CD4-positive, alpha-beta memory T cell (primary cell): ENCODE data around the gene DTD1. TPM values are rescaled to one million over a fixed set of nuclear protein-coding genes. Genes with fewer than 3 reads are reported as not detected.

Experiments
- CTCF ChIA-PET: fragments of 350-600 bp; sonication (Branson Sonifier 250); formaldehyde crosslinking; loops from one replicate; lab custom pipeline; 2021; ENCODE audit warnings: inconsistent platforms; ENCODE audit not compliant: partially characterized antibody; lab: Charles Lee
- POLR2A ChIA-PET: fragments of 350-600 bp; sonication (Branson Sonifier 250); formaldehyde crosslinking; loops from one replicate; lab custom pipeline; 2021; ENCODE audit not compliant: partially characterized antibody; lab: Charles Lee
- DNase-seq, 5 donors: peaks; one replicate each; pipeline versions ENCODE4 v3.0.0 to v3.0.0-alpha.2; 2020 to 2022; ENCODE audit warnings: mixed read lengths in 1 of 5
- H3K27ac ChIP-seq: one replicate; pipeline ENCODE4 v1.7.0; 2013; ENCODE audit warnings: low read depth, low read length
- H3K27me3 ChIP-seq: 2 replicates; pipeline ENCODE4 v1.7.0; 2013; ENCODE audit warnings: mild to moderate bottlenecking, low read length, moderate library complexity; ENCODE audit not compliant: insufficient read depth
- H3K36me3 ChIP-seq: 2 replicates; pipeline ENCODE4 v1.7.0; 2013; ENCODE audit warnings: mild to moderate bottlenecking, low read length, moderate library complexity; ENCODE audit not compliant: insufficient read depth
- H3K4me1 ChIP-seq: 2 replicates; pipeline ENCODE4 v1.7.0; 2013; ENCODE audit warnings: mild to moderate bottlenecking, low read length, moderate library complexity; ENCODE audit not compliant: insufficient read depth
- H3K4me3 ChIP-seq, 2 donors: one replicate each; pipeline ENCODE4 v1.7.0; 2013; ENCODE audit warnings: low read length in 2 of 2, mild to moderate bottlenecking in 1 of 2
- H3K9me3 ChIP-seq, 2 donors: one replicate each; pipeline ENCODE4 v1.7.0; 2013; ENCODE audit warnings: low read length in 2 of 2, control low read depth in 1 of 2; ENCODE audit not compliant: control insufficient read depth in 1 of 2
- H3K27ac Mint-ChIP-seq, 7 donors: one replicate each; pipeline ENCODE4 v1.8.0; 2020 to 2021; ENCODE audit warnings: mixed read lengths in 7 of 7, mild to moderate bottlenecking in 6 of 7, inconsistent platforms in 3 of 7, moderate library complexity in 3 of 7
- H3K27me3 Mint-ChIP-seq, 2 donors: one replicate each; pipeline ENCODE4 v1.8.0; 2020 to 2021; ENCODE audit warnings: mixed read lengths in 2 of 2
- H3K36me3 Mint-ChIP-seq, 2 donors: one replicate each; pipeline ENCODE4 v1.8.0; 2020 to 2021; ENCODE audit warnings: mixed read lengths in 2 of 2, inconsistent platforms in 1 of 2, mild to moderate bottlenecking in 1 of 2
- H3K4me1 Mint-ChIP-seq, 4 donors: one replicate each; pipeline ENCODE4 v1.8.0; 2020 to 2021; ENCODE audit warnings: mixed read lengths in 4 of 4, mild to moderate bottlenecking in 1 of 4
- H3K4me3 Mint-ChIP-seq, 8 donors: one replicate each; pipeline ENCODE4 v1.8.0; 2020 to 2021; ENCODE audit warnings: mixed read lengths in 8 of 8, mild to moderate bottlenecking in 7 of 8, moderate library complexity in 6 of 8, inconsistent platforms in 3 of 8
- H3K9me3 Mint-ChIP-seq, 8 donors: one replicate each; pipeline ENCODE4 v1.8.0; 2020 to 2021; ENCODE audit warnings: mixed read lengths in 8 of 8, mild to moderate bottlenecking in 5 of 8, inconsistent platforms in 3 of 8, moderate library complexity in 1 of 8
- intact Hi-C: fragments of 100-400 bp; cut with micrococcal nuclease; formaldehyde crosslinking; loops from one replicate; pipeline ENCODE4 v1.15.1; 2023
- polyA plus RNA-seq, 2 donors: library from polyadenylated mRNA; unstranded; fragments of 300-500 nt; fragmentation: Illumina TruSeq; gene quantifications; one replicate each; pipeline ENCODE4 v1.2.3, GENCODE V29; 2021
- total RNA-seq, 2 experiments: library from RNA; stranded (reverse); gene quantifications; one replicate each; pipeline ENCODE4 v1.2.3, GENCODE V29; 2021

Gene DTD1
- total and polyA plus RNA-seq, 4 experiments from 2014 or later, result 15.9 to 61.8 (median 38.0) TPM

GRCh38 chr20:18614244-18614643 is 26.4 kb downstream of the DTD1 start:
- Histone ChIP-seq H3K27ac (no peak overlapping the region), H3K27me3 (no peaks in the 10 kb centered on the region), H3K4me3 (no peak overlapping the region), H3K4me1 (no peaks in the 10 kb centered on the region), H3K36me3 (no peaks in the 10 kb centered on the region), H3K9me3 (no peaks in the 10 kb centered on the region)
- H3K36me3 Mint-ChIP-seq, result peaks cover 45 to 47% of the 10 kb centered on the region in 2 donors
- H3K27me3 Mint-ChIP-seq, result no peaks in the 10 kb centered on the region
- H3K4me1 Mint-ChIP-seq, result peaks cover 5 to 13% (median 9%) of the 10 kb centered on the region in 4 donors
- no peaks in the 10 kb centered on the region for H3K9me3 Mint-ChIP-seq
- CTCF ChIA-PET, result no interaction called here
- H3K27ac Mint-ChIP-seq, result peak overlapping the region in 2 of 7 donors; percentile 23 to 79
- no peak for DNase-seq
- POLR2A ChIA-PET, result no interaction called here
- intact Hi-C loops, result no loop called here
- no peak overlapping the region for H3K4me3 Mint-ChIP-seq

DNA sequence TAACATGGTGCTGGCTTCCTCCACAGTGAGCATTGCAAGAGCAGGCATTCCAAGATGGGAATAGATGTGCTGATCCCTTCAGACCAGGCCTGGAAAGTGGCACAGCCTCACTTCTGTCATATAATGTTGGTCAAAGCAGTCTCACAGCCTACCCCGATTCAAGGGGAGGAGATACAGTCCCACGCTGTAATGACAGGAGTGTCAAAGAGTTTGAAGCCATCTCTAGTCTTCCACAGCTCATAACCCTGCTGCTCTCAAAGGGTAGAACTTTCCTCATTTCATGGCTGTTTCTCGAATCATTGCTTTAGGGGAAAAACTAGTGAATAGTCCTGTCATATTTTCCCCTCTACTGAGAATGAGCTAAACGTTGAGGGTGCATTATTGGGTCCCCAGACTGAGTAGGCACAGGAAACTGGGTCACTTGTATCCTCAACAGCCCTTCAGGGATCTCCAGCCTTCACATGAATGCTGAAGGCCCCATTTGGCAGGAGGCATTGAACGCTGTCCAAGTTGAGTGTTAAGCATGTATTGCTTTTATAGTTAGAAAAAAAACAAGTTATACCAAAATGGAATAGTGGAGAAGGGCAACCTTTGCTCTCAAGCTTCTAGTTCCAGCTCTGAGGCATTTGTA is 27.3 kb downstream of the DTD1 start:
- Mint-ChIP-seq H3K27me3 (no peaks in the 10 kb centered on the region), H3K27ac (peak overlapping the region in 3 of 7 donors; percentile 20 to 49 (median 31)), H3K9me3 (no peaks in the 10 kb centered on the region), H3K4me3 (no peak overlapping the region), H3K36me3 (peaks cover 39 to 47% of the 10 kb centered on the region in 2 donors), H3K4me1 (peaks cover 5 to 13% (median 9%) of the 10 kb centered on the region in 4 donors)
- no peak overlapping the region for H3K4me3 ChIP-seq
- ChIA-PET POLR2A (no interaction called here), CTCF (interaction anchor here (1.4 kb wide), 1 partner anchor 18 kb away, joined by 3 read pairs; no protein-coding TSS in a partner anchor)
- H3K4me1 ChIP-seq, result no peaks in the 10 kb centered on the region
- DNase-seq, result no peak
- intact Hi-C loops, result no loop called here
- no peaks in the 10 kb centered on the region for H3K9me3 ChIP-seq
- H3K27ac ChIP-seq, result no peak overlapping the region
- no peaks in the 10 kb centered on the region for H3K27me3 ChIP-seq
- H3K36me3 ChIP-seq, result no peaks in the 10 kb centered on the region

DNA sequence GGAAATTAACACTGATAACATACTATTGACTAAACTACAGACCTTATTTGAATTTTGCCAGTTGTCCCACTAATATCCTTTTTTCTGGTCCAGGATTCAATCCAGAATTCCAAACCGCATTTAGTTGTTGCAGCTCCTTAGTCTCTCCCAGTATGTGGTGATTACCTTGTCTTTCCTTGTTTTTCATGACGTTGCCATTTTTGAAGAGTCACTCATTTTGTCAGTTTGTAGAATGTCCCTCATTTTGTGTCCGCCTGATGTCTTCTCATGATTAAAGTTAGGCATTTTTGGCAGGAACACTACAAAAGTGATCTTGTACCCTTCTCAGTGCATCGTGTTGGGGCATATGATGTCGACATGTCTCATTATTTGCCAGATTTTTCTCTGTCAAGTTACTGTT is 33.1 kb downstream of the DTD1 start:
- no peaks in the 10 kb centered on the region for H3K9me3 ChIP-seq
- no peak for DNase-seq
- H3K27ac ChIP-seq, result no peak overlapping the region
- H3K36me3 ChIP-seq, result no peaks in the 10 kb centered on the region
- H3K9me3 Mint-ChIP-seq, result no peaks in the 10 kb centered on the region
- H3K27ac Mint-ChIP-seq, result no peak overlapping the region
- H3K4me3 ChIP-seq, result no peak overlapping the region
- H3K27me3 Mint-ChIP-seq, result no peaks in the 10 kb centered on the region
- POLR2A ChIA-PET, result no interaction called here
- H3K4me1 ChIP-seq, result no peaks in the 10 kb centered on the region
- peaks cover 19 to 20% of the 10 kb centered on the region in 2 donors for H3K36me3 Mint-ChIP-seq
- peaks cover 4 to 9% (median 7%) of the 10 kb centered on the region in 4 donors for H3K4me1 Mint-ChIP-seq
- no peak overlapping the region for H3K4me3 Mint-ChIP-seq
- no peaks in the 10 kb centered on the region for H3K27me3 ChIP-seq
- CTCF ChIA-PET, result interaction anchor here (2.4 kb wide), 1 partner anchor 12 kb away, joined by 10 read pairs; no protein-coding TSS in a partner anchor
- intact Hi-C loops, result no loop called here

DNA sequence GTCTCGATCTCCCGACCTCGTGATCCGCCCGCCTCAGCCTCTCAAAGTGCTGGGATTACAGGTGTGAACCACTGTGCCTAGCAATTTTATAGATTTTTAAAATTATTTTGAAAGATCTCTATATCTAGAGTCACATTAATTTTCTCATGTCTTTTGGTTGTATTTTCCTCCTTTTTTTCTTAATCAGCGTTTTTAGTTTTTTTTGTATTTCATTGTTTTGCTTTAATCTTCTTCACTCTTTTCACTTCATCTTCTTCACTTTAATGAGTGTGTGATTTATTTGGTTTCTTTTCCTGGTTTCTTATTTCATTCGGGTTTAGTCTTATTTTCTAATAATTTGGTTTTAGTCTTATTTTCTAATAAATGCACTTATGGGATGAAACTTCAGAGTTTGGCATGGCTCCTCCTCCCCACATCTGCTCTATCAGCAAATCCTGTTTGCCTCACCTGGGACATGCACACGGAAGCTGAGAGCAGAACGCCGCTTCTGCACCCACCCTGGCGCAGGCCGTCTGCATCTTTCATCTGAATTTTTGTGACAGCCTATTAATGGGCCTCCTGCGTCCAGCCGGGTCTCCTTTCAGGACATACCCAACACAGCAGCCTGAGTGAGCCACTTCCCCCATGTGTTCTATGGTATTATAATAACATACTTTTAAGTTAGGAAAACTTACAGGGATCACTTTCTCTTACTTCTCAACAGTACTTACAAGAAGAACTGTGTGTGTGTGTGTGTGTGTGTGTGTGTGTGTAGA is 35.5 kb downstream of the DTD1 start:
- POLR2A ChIA-PET, result no interaction called here
- Histone ChIP-seq H3K27me3 (no peaks in the 10 kb centered on the region), H3K9me3 (no peaks in the 10 kb centered on the region), H3K36me3 (peaks cover 3% of the 10 kb centered on the region), H3K27ac (no peak overlapping the region), H3K4me3 (no peak overlapping the region), H3K4me1 (no peaks in the 10 kb centered on the region)
- Mint-ChIP-seq H3K36me3 (peaks cover 8 to 18% of the 10 kb centered on the region in 2 donors), H3K4me1 (peaks cover 0 to 5% (median 4%) of the 10 kb centered on the region in 4 donors), H3K27ac (peak overlapping the region in 1 of 7 donors; percentile 31), H3K4me3 (no peak overlapping the region), H3K9me3 (no peaks in the 10 kb centered on the region), H3K27me3 (no peaks in the 10 kb centered on the region)
- no peak for DNase-seq
- CTCF ChIA-PET, result no interaction called here
- intact Hi-C loops, result no loop called here

- no peaks in the 10 kb centered on the region for H3K27me3 ChIP-seq
- H3K4me1 ChIP-seq, result no peaks in the 10 kb centered on the region
- peaks cover 6% of the 10 kb centered on the region for H3K36me3 ChIP-seq
- Mint-ChIP-seq H3K9me3 (no peaks in the 10 kb centered on the region), H3K27me3 (no peaks in the 10 kb centered on the region), H3K27ac (no peak overlapping the region), H3K4me3 (no peak overlapping the region), H3K4me1 (peaks cover 0 to 5% (median 4%) of the 10 kb centered on the region in 4 donors), H3K36me3 (peaks cover 12 to 22% of the 10 kb centered on the region in 2 donors)
- intact Hi-C loops, result no loop called here
- ChIA-PET CTCF (no interaction called here), POLR2A (no interaction called here)
- H3K9me3 ChIP-seq, result no peaks in the 10 kb centered on the region
- H3K27ac ChIP-seq, result no peak overlapping the region
- no peak for DNase-seq
- no peak overlapping the region for H3K4me3 ChIP-seq
Measured at GRCh38 chr20:18624948-18625347, 37.1 kb downstream of the DTD1 start.

DNA sequence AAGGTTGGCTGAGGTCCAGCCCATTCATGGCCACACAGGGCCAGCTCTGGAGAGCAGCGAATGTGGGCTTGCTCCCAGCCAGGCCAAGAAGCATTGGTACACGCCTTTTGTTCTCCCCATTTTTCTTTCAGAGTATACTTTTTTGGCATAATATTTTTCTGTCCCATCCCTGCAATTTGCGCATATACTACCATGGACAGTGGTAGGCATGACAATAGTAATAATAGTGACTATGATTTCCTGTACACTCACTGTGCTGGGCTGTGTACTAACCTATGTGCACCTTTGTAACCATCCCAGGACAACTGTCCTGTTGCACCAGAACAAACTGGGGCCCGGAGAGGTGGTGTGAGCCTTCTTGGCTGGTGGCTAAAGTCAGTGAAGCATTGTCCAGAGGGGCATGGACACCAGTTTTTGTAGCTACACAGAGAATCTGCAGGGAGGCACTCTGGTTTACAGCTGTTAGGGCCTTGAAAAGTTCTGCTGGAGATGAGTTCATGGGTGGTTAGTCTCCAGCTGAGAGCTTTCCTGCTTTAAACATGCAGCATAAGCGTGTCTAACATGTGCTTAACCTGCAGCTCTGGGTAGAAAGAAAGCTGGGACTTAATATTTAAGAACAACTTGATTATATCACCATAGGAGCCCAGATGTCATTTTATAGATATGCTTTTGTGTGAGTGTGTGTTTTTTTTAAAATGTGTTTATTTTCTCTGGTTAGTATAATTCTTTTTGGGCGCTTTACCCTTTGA is 38.2 kb downstream of the DTD1 start:
- H3K36me3 Mint-ChIP-seq, result peaks cover 16 to 29% of the 10 kb centered on the region in 2 donors
- Histone ChIP-seq H3K9me3 (no peaks in the 10 kb centered on the region), H3K36me3 (peaks cover 6% of the 10 kb centered on the region), H3K4me3 (no peak overlapping the region), H3K27me3 (no peaks in the 10 kb centered on the region), H3K4me1 (no peaks in the 10 kb centered on the region), H3K27ac (no peak overlapping the region)
- H3K4me3 Mint-ChIP-seq, result no peak overlapping the region
- CTCF ChIA-PET, result no interaction called here
- H3K4me1 Mint-ChIP-seq, result peaks cover 0 to 4% (median 4%) of the 10 kb centered on the region in 4 donors
- no peaks in the 10 kb centered on the region for H3K9me3 Mint-ChIP-seq
- H3K27ac Mint-ChIP-seq, result peak overlapping the region in 2 of 7 donors; percentile 22 to 43
- intact Hi-C loops, result no loop called here
- no peak for DNase-seq
- POLR2A ChIA-PET, result no interaction called here
- no peaks in the 10 kb centered on the region for H3K27me3 Mint-ChIP-seq

DNA sequence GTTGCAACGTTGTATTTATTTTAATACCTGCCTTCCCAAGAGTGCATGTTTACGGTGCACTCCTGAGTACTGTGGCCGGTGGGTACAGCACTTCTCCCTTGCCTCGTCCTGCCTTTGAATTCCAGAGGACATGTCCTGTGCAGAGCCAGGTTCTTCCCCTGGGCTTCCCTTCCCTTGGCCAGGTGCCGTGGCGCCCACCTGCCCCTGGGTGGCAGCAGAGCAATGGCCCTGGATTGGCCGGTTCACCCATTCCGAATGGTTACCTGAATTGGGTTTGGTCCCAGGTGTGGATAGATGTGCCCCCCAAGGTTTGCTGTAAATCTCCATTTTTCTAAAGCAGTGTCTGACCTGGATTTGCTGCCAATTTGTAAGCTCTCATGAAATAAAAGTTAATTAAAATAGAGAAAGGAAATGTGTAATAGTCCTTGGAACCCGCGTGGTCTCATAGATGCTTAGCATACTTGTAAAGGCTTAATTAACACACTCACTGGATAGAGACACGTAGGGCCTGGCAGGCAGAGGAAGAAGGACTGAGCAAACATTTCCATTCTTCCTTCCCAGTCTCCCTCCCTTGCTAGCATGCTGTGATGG is 40.6 kb downstream of the DTD1 start:
- H3K27ac ChIP-seq, result no peak overlapping the region
- Mint-ChIP-seq H3K4me1 (peaks cover 0 to 5% (median 2%) of the 10 kb centered on the region in 4 donors), H3K36me3 (peaks cover 22 to 35% of the 10 kb centered on the region in 2 donors), H3K27ac (no peak overlapping the region), H3K4me3 (no peak overlapping the region), H3K9me3 (no peaks in the 10 kb centered on the region), H3K27me3 (no peaks in the 10 kb centered on the region)
- peaks cover 6% of the 10 kb centered on the region for H3K36me3 ChIP-seq
- DNase-seq, result no peak
- CTCF ChIA-PET, result no interaction called here
- no peaks in the 10 kb centered on the region for H3K4me1 ChIP-seq
- intact Hi-C loops, result no loop called here
- no peaks in the 10 kb centered on the region for H3K9me3 ChIP-seq
- no peaks in the 10 kb centered on the region for H3K27me3 ChIP-seq
- POLR2A ChIA-PET, result no interaction called here
- H3K4me3 ChIP-seq, result no peak overlapping the region
